HFFc6 (cell line): Measurements from ENCODE around the gene SATB2. TPM values are rescaled to one million over a fixed set of nuclear protein-coding genes. Genes with fewer than 3 reads are reported as not detected.

Experiments used
- DNase-seq: peaks from one replicate; pipeline ENCODE4 v3.0.0-alpha.2; 2018
- H3K27ac Mint-ChIP-seq: 2 replicates; pipeline ENCODE4 v1.8.0; 2020; ENCODE audit warnings: mild to moderate bottlenecking, mixed read lengths
- H3K27me3 Mint-ChIP-seq: 2 replicates; pipeline ENCODE4 v1.8.0; 2021; ENCODE audit warnings: mild to moderate bottlenecking, moderate library complexity, mixed read lengths; ENCODE audit not compliant: insufficient read depth
- H3K36me3 Mint-ChIP-seq: 2 replicates; pipeline ENCODE4 v1.8.0; 2021; ENCODE audit warnings: low read depth, mixed read lengths
- H3K4me1 Mint-ChIP-seq: 2 replicates; pipeline ENCODE4 v1.8.0; 2020; ENCODE audit warnings: low read depth, mixed read lengths
- H3K4me3 Mint-ChIP-seq: 2 replicates; pipeline ENCODE4 v1.8.0; 2020; ENCODE audit warnings: mild to moderate bottlenecking, moderate library complexity, mixed read lengths
- H3K9me3 Mint-ChIP-seq: 2 replicates; pipeline ENCODE4 v1.8.0; 2020; ENCODE audit warnings: mild to moderate bottlenecking, mixed read lengths
- CTCF ChIP-seq: fragments of 200-600 bp; sonication (generic); IDR thresholded peaks from 2 replicates; pipeline ENCODE4 v1.5.0; 2021; ENCODE audit warnings: antibody characterized with exemption, mild to moderate bottlenecking
- total RNA-seq, 6 experiments: library from RNA; stranded (reverse); fragmentation: NEBNext Ultra II Directional; extraction: Animal tissue kit (Norgen Biotek cat#: 25700); gene quantifications; 2 replicates in 1 of 6; 3 replicates in 5 of 6; pipeline ENCODE4 v1.2.3, GENCODE V29; 2021

Gene SATB2
- total RNA-seq, 6 experiments from 2014 or later, result 7.4 to 12.7 (median 11.9) TPM

- no peaks in the 10 kb centered on the region; the same call in 1 of the 2 replicates for H3K27me3 Mint-ChIP-seq
- H3K4me3 Mint-ChIP-seq, result peak overlapping the region; percentile 18; the same call in 1 of the 2 replicates
- no peaks in the 10 kb centered on the region for H3K9me3 Mint-ChIP-seq
- peak; percentile 25 for DNase-seq
- peaks cover 43% of the 10 kb centered on the region for H3K4me1 Mint-ChIP-seq
- peak overlapping the region; percentile 59 for H3K27ac Mint-ChIP-seq
- TF ChIP-seq CTCF, result no peak
- H3K36me3 Mint-ChIP-seq, result no peaks in the 10 kb centered on the region
Measured at GRCh38 chr2:199443589-199444130, 14.1 kb downstream of the SATB2 start.

GRCh38 chr2:199442173-199442572 is 15.6 kb downstream of the SATB2 start:
- Mint-ChIP-seq H3K36me3 (no peaks in the 10 kb centered on the region), H3K27ac (no peak overlapping the region), H3K9me3 (no peaks in the 10 kb centered on the region), H3K4me3 (no peak overlapping the region), H3K4me1 (peaks cover 43% of the 10 kb centered on the region), H3K27me3 (no peaks in the 10 kb centered on the region; the same call in 1 of the 2 replicates)
- no peak for TF ChIP-seq CTCF
- DNase-seq, result no peak

- no peaks in the 10 kb centered on the region for H3K9me3 Mint-ChIP-seq
- H3K27me3 Mint-ChIP-seq, result no peaks in the 10 kb centered on the region; the same call in 1 of the 2 replicates
- TF ChIP-seq CTCF, result no peak
- no peak overlapping the region for H3K27ac Mint-ChIP-seq
- H3K4me3 Mint-ChIP-seq, result no peak overlapping the region
- peaks cover 43% of the 10 kb centered on the region for H3K4me1 Mint-ChIP-seq
- no peak for DNase-seq
- no peaks in the 10 kb centered on the region for H3K36me3 Mint-ChIP-seq
Measured at GRCh38 chr2:199441759-199442158, 16.0 kb downstream of the SATB2 start.

GRCh38 chr2:199440118-199440517 is 17.6 kb downstream of the SATB2 start:
- Mint-ChIP-seq H3K27ac (no peak overlapping the region), H3K36me3 (no peaks in the 10 kb centered on the region), H3K27me3 (no peaks in the 10 kb centered on the region), H3K4me3 (no peak overlapping the region), H3K9me3 (no peaks in the 10 kb centered on the region), H3K4me1 (peaks cover 43% of the 10 kb centered on the region)
- no peak for TF ChIP-seq CTCF
- no peak for DNase-seq

GRCh38 chr2:199439542-199439941 is 18.2 kb downstream of the SATB2 start:
- Mint-ChIP-seq H3K4me1 (peaks cover 40% of the 10 kb centered on the region), H3K27ac (no peak overlapping the region), H3K9me3 (no peaks in the 10 kb centered on the region), H3K27me3 (no peaks in the 10 kb centered on the region), H3K4me3 (no peak overlapping the region), H3K36me3 (no peaks in the 10 kb centered on the region)
- DNase-seq, result no peak
- no peak for TF ChIP-seq CTCF
